GM18498 (cell line): ENCODE data around the gene LATS2.

Experiments used
- ATAC-seq: cut with Tn5 transposase; IDR thresholded peaks from one replicate; pipeline ENCODE4 v1.9.1; 2021; ENCODE audit warnings: mild to moderate bottlenecking, moderate library complexity; ENCODE audit not compliant: unreplicated experiment

Gene LATS2

GRCh38 chr13:20923272-20923671 lies 138.1 kb downstream of the LATS2 start:
- ATAC-seq = no peak
